ENCODE data around the gene TRIM45.

TRIM45 gene

DNA sequence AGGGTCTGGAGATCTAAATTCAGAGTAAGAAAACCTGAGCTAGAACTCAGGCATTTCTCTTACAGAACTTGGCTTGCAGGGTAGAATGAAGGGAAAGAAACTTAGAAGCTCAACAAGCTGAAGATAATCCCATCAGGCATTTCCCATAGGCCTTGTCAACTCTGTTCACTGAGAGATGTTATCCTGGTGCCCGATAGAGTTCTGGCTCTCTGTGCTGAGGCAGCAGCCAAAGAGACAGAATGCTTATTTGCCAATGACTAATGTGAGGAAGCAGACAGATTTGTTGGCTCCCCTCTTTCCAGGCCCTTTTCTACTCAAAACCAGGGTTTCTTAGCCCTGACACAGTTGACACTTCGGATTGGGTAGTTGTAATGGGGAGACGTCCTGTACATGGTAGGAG lies 22.3 kb upstream of the TRIM45 start:
- no peak overlapping the region for H3K4me3 ChIP-seq (ENCODE audit: insufficient read length, low read depth)
- H3K9ac ChIP-seq (ENCODE audit: insufficient read length, low read depth) = no peak overlapping the region
- DNase-seq (ENCODE audit: low read depth, low spot score) = no peak
- H3K27me3 ChIP-seq (ENCODE audit: insufficient read depth, insufficient read length) = no peaks in the 10 kb centered on the region
- no peaks in the 10 kb centered on the region for H3K9me3 ChIP-seq (ENCODE audit: insufficient read depth, low read length)
- H3K36me3 ChIP-seq (ENCODE audit: insufficient read depth, insufficient read length, low read length) = no peaks in the 10 kb centered on the region
- no peaks in the 10 kb centered on the region for H3K4me1 ChIP-seq (ENCODE audit: insufficient read depth, insufficient read length)
- no peak for TF ChIP-seq YY1 (IDR thresholded peaks at IDR 0.05; ENCODE audit: insufficient read depth, insufficient read length)
- TF ChIP-seq SUZ12 (IDR thresholded peaks at IDR 0.05; ENCODE audit: extremely low read depth, insufficient read depth, insufficient read length) = no peak
- no peak for TF ChIP-seq ZNF274 (IDR thresholded peaks at IDR 0.05; ENCODE audit: low read depth, low read length)

GRCh38 chr1:117143172-117143571 lies 21.6 kb upstream of the TRIM45 start:
- no peaks in the 10 kb centered on the region for H3K9me3 ChIP-seq (ENCODE audit: insufficient read depth, low read length)
- TF ChIP-seq ZNF274 (IDR thresholded peaks at IDR 0.05; ENCODE audit: low read depth, low read length) (no peak), YY1 (IDR thresholded peaks at IDR 0.05; ENCODE audit: insufficient read depth, insufficient read length) (no peak), SUZ12 (IDR thresholded peaks at IDR 0.05; ENCODE audit: extremely low read depth, insufficient read depth, insufficient read length) (no peak)
- no peak overlapping the region for H3K4me3 ChIP-seq (ENCODE audit: insufficient read length, low read depth)
- no peaks in the 10 kb centered on the region for H3K27me3 ChIP-seq (ENCODE audit: insufficient read depth, insufficient read length)
- no peak for DNase-seq (ENCODE audit: low read depth, low spot score)
- no peaks in the 10 kb centered on the region for H3K36me3 ChIP-seq (ENCODE audit: insufficient read depth, insufficient read length, low read length)
- H3K4me1 ChIP-seq (ENCODE audit: insufficient read depth, insufficient read length) = no peaks in the 10 kb centered on the region
- H3K9ac ChIP-seq (ENCODE audit: insufficient read length, low read depth) = no peak overlapping the region

- H3K4me3 ChIP-seq (ENCODE audit: insufficient read length, low read depth) = no peak overlapping the region
- H3K27me3 ChIP-seq (ENCODE audit: insufficient read depth, insufficient read length) = no peaks in the 10 kb centered on the region
- H3K4me1 ChIP-seq (ENCODE audit: insufficient read depth, insufficient read length) = no peaks in the 10 kb centered on the region
- no peak overlapping the region for H3K9ac ChIP-seq (ENCODE audit: insufficient read length, low read depth)
- H3K9me3 ChIP-seq (ENCODE audit: insufficient read depth, low read length) = no peaks in the 10 kb centered on the region
- no peak for DNase-seq (ENCODE audit: low read depth, low spot score)
- no peaks in the 10 kb centered on the region for H3K36me3 ChIP-seq (ENCODE audit: insufficient read depth, insufficient read length, low read length)
- TF ChIP-seq YY1 (IDR thresholded peaks at IDR 0.05; ENCODE audit: insufficient read depth, insufficient read length) = no peak
- TF ChIP-seq ZNF274 (IDR thresholded peaks at IDR 0.05; ENCODE audit: low read depth, low read length) = no peak
- no peak for TF ChIP-seq SUZ12 (IDR thresholded peaks at IDR 0.05; ENCODE audit: extremely low read depth, insufficient read depth, insufficient read length)
Measured at GRCh38 chr1:117142200-117142599, 20.7 kb upstream of the TRIM45 start.

DNA sequence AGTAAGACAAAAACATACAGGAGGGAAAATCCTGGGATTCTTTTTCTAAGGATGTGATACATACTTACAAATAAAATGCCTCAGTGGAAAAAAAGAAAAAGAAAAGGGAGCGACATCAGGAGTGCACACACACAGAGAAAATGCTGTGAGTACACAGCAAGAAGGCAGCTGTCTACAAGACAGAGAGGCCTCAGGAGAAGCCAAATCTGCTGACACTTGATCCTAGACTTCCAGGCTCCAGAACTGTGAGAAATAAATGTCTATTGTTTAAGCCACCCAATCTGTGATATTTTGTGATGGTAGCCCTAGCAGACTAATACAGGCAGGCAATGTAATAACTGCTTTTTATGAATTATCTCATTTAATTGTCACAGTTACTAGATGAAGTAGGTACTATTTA lies 17.0 kb upstream of the TRIM45 start:
- peaks cover 2% of the 10 kb centered on the region for H3K4me1 ChIP-seq (ENCODE audit: insufficient read depth, insufficient read length)
- no peak for DNase-seq (ENCODE audit: low read depth, low spot score)

DNA sequence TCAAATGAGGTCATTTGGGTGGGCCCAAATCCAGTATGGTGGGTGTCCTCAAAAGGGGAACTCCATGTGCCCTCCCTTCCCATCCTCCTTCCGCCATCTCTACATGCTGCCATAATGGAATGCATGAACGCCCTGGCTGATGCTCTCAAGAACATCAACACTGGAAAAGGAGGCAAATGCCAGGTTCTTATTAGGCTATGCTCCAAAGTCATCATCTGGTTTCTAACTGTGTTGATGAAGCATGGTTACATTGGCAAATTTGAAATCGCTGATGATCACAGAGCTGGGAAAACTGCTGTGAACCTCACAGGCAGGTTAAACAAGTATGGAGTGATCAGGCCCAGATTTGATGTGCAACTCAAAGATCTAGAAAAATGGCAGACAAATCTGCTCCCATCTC lies 16.6 kb upstream of the TRIM45 start:
- no peaks in the 10 kb centered on the region for H3K36me3 ChIP-seq (ENCODE audit: insufficient read depth, insufficient read length, low read length)

More for the DNA sequence above, 17.0 kb upstream of the TRIM45 start:
- TF ChIP-seq ZNF274 (IDR thresholded peaks at IDR 0.05; ENCODE audit: low read depth, low read length) = no peak
- TF ChIP-seq YY1 (IDR thresholded peaks at IDR 0.05; ENCODE audit: insufficient read depth, insufficient read length) = no peak
- TF ChIP-seq SUZ12 (IDR thresholded peaks at IDR 0.05; ENCODE audit: extremely low read depth, insufficient read depth, insufficient read length) = no peak
- no peak overlapping the region for H3K9ac ChIP-seq (ENCODE audit: insufficient read length, low read depth)
- H3K36me3 ChIP-seq (ENCODE audit: insufficient read depth, insufficient read length, low read length) = no peaks in the 10 kb centered on the region
- H3K4me3 ChIP-seq (ENCODE audit: insufficient read length, low read depth) = no peak overlapping the region
- H3K27me3 ChIP-seq (ENCODE audit: insufficient read depth, insufficient read length) = no peaks in the 10 kb centered on the region
- no peaks in the 10 kb centered on the region for H3K9me3 ChIP-seq (ENCODE audit: insufficient read depth, low read length)

DNA sequence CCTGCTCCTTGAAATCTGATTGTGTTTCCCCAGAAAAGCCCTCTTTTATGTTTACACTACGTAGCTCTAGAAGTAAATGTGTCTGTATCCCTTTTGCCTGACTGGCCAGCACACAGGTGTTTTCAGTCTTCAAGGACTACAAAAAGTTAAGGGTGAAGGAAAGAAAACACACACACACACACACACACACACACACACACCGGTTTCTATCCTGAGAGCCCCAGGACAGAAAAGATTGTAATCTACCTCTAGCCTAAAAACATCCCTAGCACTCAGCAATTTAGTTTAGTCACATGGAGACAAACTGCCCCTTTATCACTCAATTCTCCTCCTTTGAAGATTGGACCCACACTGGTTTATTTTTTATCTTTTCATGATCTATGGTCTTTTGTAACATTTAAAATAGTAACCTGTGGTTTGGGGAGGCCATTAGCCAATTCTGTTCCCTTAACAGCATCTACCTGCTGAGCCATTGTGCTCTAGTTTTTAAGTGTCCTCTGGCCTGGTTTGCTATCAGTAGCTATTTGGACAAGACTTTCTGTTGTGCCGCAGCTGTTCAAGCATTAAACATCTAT lies 15.8 kb upstream of the TRIM45 start:
- Histone ChIP-seq H3K36me3 (ENCODE audit: insufficient read depth, insufficient read length, low read length) (no peaks in the 10 kb centered on the region), H3K9me3 (ENCODE audit: insufficient read depth, low read length) (no peaks in the 10 kb centered on the region), H3K4me1 (ENCODE audit: insufficient read depth, insufficient read length) (peaks cover 2% of the 10 kb centered on the region), H3K4me3 (ENCODE audit: insufficient read length, low read depth) (no peak overlapping the region), H3K27me3 (ENCODE audit: insufficient read depth, insufficient read length) (no peaks in the 10 kb centered on the region), H3K9ac (ENCODE audit: insufficient read length, low read depth) (no peak overlapping the region)
- no peak for DNase-seq (ENCODE audit: low read depth, low spot score)
- no peak for TF ChIP-seq ZNF274 (IDR thresholded peaks at IDR 0.05; ENCODE audit: low read depth, low read length)
- no peak for TF ChIP-seq SUZ12 (IDR thresholded peaks at IDR 0.05; ENCODE audit: extremely low read depth, insufficient read depth, insufficient read length)
- TF ChIP-seq YY1 (IDR thresholded peaks at IDR 0.05; ENCODE audit: insufficient read depth, insufficient read length) = no peak

More for the DNA sequence above, 16.6 kb upstream of the TRIM45 start:
- H3K4me1 ChIP-seq (ENCODE audit: insufficient read depth, insufficient read length) = peaks cover 2% of the 10 kb centered on the region
- no peak for TF ChIP-seq ZNF274 (IDR thresholded peaks at IDR 0.05; ENCODE audit: low read depth, low read length)
- no peak for TF ChIP-seq YY1 (IDR thresholded peaks at IDR 0.05; ENCODE audit: insufficient read depth, insufficient read length)
- no peak for TF ChIP-seq SUZ12 (IDR thresholded peaks at IDR 0.05; ENCODE audit: extremely low read depth, insufficient read depth, insufficient read length)
- H3K4me3 ChIP-seq (ENCODE audit: insufficient read length, low read depth) = no peak overlapping the region
- no peak overlapping the region for H3K9ac ChIP-seq (ENCODE audit: insufficient read length, low read depth)
- H3K9me3 ChIP-seq (ENCODE audit: insufficient read depth, low read length) = no peaks in the 10 kb centered on the region
- no peaks in the 10 kb centered on the region for H3K27me3 ChIP-seq (ENCODE audit: insufficient read depth, insufficient read length)
- no peak for DNase-seq (ENCODE audit: low read depth, low spot score)

DNA sequence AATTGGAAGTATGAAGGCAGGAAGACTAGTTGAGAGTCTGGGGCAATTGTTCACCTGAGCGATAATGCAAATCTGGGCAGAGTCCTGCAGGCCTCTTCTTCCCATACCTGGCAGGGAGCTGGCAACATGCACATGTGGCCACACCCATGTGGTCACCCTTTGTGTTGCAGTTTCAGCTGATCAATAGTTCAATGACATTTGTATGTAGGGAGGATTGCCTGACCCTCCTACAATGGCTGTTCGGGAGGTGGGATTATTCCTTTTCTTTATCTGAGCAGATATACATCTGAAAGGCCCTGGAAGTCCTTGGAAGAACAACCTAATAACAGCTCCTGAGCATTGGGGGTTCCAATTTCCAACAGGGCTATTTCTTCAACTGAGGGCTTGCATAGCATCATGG lies 15.2 kb upstream of the TRIM45 start:
- peak; percentile 54 for DNase-seq (ENCODE audit: low read depth, low spot score)

More for the DNA sequence above, 15.2 kb upstream of the TRIM45 start:
- Histone ChIP-seq H3K4me3 (ENCODE audit: insufficient read length, low read depth) (no peak overlapping the region), H3K4me1 (ENCODE audit: insufficient read depth, insufficient read length) (peaks cover 2% of the 10 kb centered on the region), H3K27me3 (ENCODE audit: insufficient read depth, insufficient read length) (no peaks in the 10 kb centered on the region), H3K9me3 (ENCODE audit: insufficient read depth, low read length) (no peaks in the 10 kb centered on the region), H3K36me3 (ENCODE audit: insufficient read depth, insufficient read length, low read length) (no peaks in the 10 kb centered on the region), H3K9ac (ENCODE audit: insufficient read length, low read depth) (no peak overlapping the region)
- TF ChIP-seq YY1 (IDR thresholded peaks at IDR 0.05; ENCODE audit: insufficient read depth, insufficient read length) = no peak
- no peak for TF ChIP-seq SUZ12 (IDR thresholded peaks at IDR 0.05; ENCODE audit: extremely low read depth, insufficient read depth, insufficient read length)
- TF ChIP-seq ZNF274 (IDR thresholded peaks at IDR 0.05; ENCODE audit: low read depth, low read length) = no peak
